ENCODE measurements around the gene SKAP2. TPM values are rescaled to one million over a fixed set of nuclear protein-coding genes. Genes with fewer than 3 reads are reported as not detected.

SKAP2 gene
- total and polyA plus RNA-seq, 10 of the 15 experiments (the other 5 are each of a cell fraction or from before 2014, with no cell fraction given), result 10.9 to 40.6 (median 23.5) TPM

- TF ChIP-seq E4F1 (IDR thresholded peaks at IDR 0.05; ENCODE audit: borderline replicate concordance, partially characterized antibody) (no peak), ZBTB11 (CRISPR knock-in tag; IDR thresholded peaks at IDR 0.05) (no peak)
- ATAC-seq (no peak), FAIRE-seq (no peak), DNase-seq (ENCODE audit: low read depth, low spot score) (no peak)
- no peak overlapping the region for H3K9ac ChIP-seq (ENCODE audit: control insufficient read depth, insufficient read depth, low read length)
- intact Hi-C loops (cut with micrococcal nuclease; ENCODE audit: unreplicated experiment) (no loop called here), in situ Hi-C loops (cut with MboI) (no loop called here)
- H3K27me3 ChIP-seq (replicated peaks in 1 of 2; ENCODE audit: control insufficient read depth in 2 of 2, insufficient read depth in 2 of 2, low read length in 1 of 2), result no peaks in the 10 kb centered on the region; a peak in 1 of 4 replicates
- H3K9me3 ChIP-seq (replicated peaks; ENCODE audit: control insufficient read depth, insufficient read depth, low read length), result no peaks in the 10 kb centered on the region
- CTCF ChIA-PET, result no interaction called here
- H3K79me2 ChIP-seq (ENCODE audit: control insufficient read depth, insufficient read depth, low read length), result no peaks in the 10 kb centered on the region
- BruUV-seq (replicated peaks), result no TSS peak
- POLR2A ChIA-PET, result no interaction called here
- H3K4me2 ChIP-seq (ENCODE audit: control insufficient read depth, insufficient read depth), result no peak overlapping the region
- H4K20me1 ChIP-seq (ENCODE audit: control insufficient read depth, insufficient read depth), result no peaks in the 10 kb centered on the region
- H3K36me3 ChIP-seq (ENCODE audit: control insufficient read depth in 2 of 2, insufficient read depth in 2 of 2, low read length in 1 of 2), result no peaks in the 10 kb centered on the region
- H2AFZ ChIP-seq (ENCODE audit: control insufficient read depth, low read depth, low read length), result no peak overlapping the region
- 35% methylated on average over 1 of the region's 1 CpG for WGBS (ENCODE audit: insufficient coverage, insufficient replicate concordance, low lambda C conversion rate, missing lambda C conversion rate)
- H3K4me1 ChIP-seq (ENCODE audit: control insufficient read depth, insufficient read depth, low read length), result no peaks in the 10 kb centered on the region
- RAD21 ChIA-PET (ENCODE audit: unreplicated experiment), result no interaction called here
- H3K4me3 ChIP-seq, result no peak overlapping the region
- H3K27ac ChIP-seq (ENCODE audit: control insufficient read depth, insufficient read depth), result no peak overlapping the region
- SMC1A ChIA-PET (ENCODE audit: uncharacterized antibody, unreplicated experiment), result no interaction called here
Observed at GRCh38 chr7:26912933-26913536, 48.6 kb upstream of the SKAP2 start.

All from GM12878 (cell line).